GM12864 (cell line): ENCODE measurements around the gene GSC2.

Experiments
- DNase-seq: peaks from one replicate; pipeline ENCODE4 v3.0.0-alpha.2; 2011; ENCODE audit warnings: low read depth
- H3K4me3 ChIP-seq: 2 replicates; pipeline ENCODE4 v1.5.1; 2011; ENCODE audit warnings: mild to moderate bottlenecking, low read depth, low read length, control low read depth
- CTCF ChIP-seq: IDR thresholded peaks from 2 replicates; pipeline ENCODE4 v1.5.1; 2011; ENCODE audit warnings: low read depth, mild to moderate bottlenecking, moderate library complexity, low read length, control low read depth, inconsistent platforms; ENCODE audit errors: missing control alignments

GSC2 gene

GRCh38 chr22:19134176-19134831 is 15.8 kb downstream of the GSC2 start:
- TF ChIP-seq CTCF: no peak
- no peak overlapping the region for H3K4me3 ChIP-seq
- DNase-seq: no peak

- no peak for DNase-seq
- no peak for TF ChIP-seq CTCF
- H3K4me3 ChIP-seq: no peak overlapping the region
These were observed 16.5 kb downstream of the GSC2 start for GRCh38 chr22:19133561-19133960.

GRCh38 chr22:19132693-19133400 is 17.2 kb downstream of the GSC2 start:
- H3K4me3 ChIP-seq: no peak overlapping the region
- no peak for TF ChIP-seq CTCF
- DNase-seq: no peak

GRCh38 chr22:19132153-19132552 is 17.9 kb downstream of the GSC2 start:
- TF ChIP-seq CTCF: no peak
- DNase-seq: no peak
- H3K4me3 ChIP-seq: no peak overlapping the region

- no peak for DNase-seq
- H3K4me3 ChIP-seq: no peak overlapping the region
- TF ChIP-seq CTCF: no peak
These were observed 18.4 kb downstream of the GSC2 start for GRCh38 chr22:19131685-19132015.

- no peak for TF ChIP-seq CTCF
- no peak within 1 kb of the TSS for H3K4me3 ChIP-seq
- no peak for DNase-seq
These were observed 19.0 kb downstream of the GSC2 start, which contains the start of gene TSSK2 for GRCh38 chr22:19130959-19131684. Gene TSSK2 (plus strand): TSS chr22:19131308. CDS start chr22:19131400, 92 bp downstream.
